Erythroblast (primary cell): ENCODE results near the gene SPDEF.

ENCODE experiments used
- GATA1 ChIP-seq: IDR thresholded peaks from 2 replicates; pipeline ENCODE4 v1.6.1; 2011; ENCODE audit warnings: low read depth, mild to moderate bottlenecking, control low read depth, low read length, moderate library complexity
- POLR2A ChIP-seq: IDR thresholded peaks from 2 replicates; pipeline ENCODE4 v1.6.1; 2011; ENCODE audit warnings: mild to moderate bottlenecking, low read length

DNA sequence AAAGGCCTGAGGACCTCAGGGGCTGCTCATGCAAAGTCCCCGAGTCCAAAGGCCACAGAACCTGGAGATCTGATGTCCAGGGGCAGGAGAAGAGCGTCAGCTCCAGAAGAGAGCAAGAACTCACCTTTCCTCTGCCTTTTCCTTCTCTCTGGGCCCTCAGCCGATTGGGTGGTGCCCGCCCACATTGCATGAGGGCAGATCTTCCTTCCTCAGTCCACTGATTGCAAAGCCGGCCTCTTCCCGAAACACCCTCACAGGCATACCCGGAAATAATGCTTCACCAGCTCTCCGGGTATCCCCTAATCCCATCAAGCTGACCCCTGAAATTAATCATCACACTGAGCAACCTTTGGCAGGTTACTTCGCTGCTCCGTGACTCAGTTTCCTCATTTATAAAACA, 33.4 kb downstream of the SPDEF start:
- no peak for TF ChIP-seq POLR2A
- no peak for TF ChIP-seq GATA1
